ENCODE data around the gene OSBPL1A. TPM values are rescaled to one million over a fixed set of nuclear protein-coding genes. Genes with fewer than 3 reads are reported as not detected.

OSBPL1A gene
- total RNA-seq, 1 experiment from 2014 or later = 53.1 TPM

GRCh38 chr18:24249716-24250115 is 147.9 kb downstream of the OSBPL1A start:
- no peak overlapping the region for H3K27ac Mint-ChIP-seq
- no peaks in the 10 kb centered on the region for H3K27me3 Mint-ChIP-seq (ENCODE audit: low read depth)
- ChIA-PET POLR2A (no interaction called here), CTCF (no interaction called here)
- H3K9me3 Mint-ChIP-seq = no peaks in the 10 kb centered on the region
- ATAC-seq (no peak), DNase-seq (ENCODE audit: low spot score) (no peak)
- H3K4me1 Mint-ChIP-seq = peaks cover 34% of the 10 kb centered on the region
- H3K4me3 Mint-ChIP-seq = no peak overlapping the region
- H3K36me3 Mint-ChIP-seq = peaks cover 8% of the 10 kb centered on the region
- TF ChIP-seq ESRRA (CRISPR knock-in tag; IDR thresholded peaks at IDR 0.05; ENCODE audit: borderline replicate concordance) (no peak), RORB (CRISPR knock-in tag; IDR thresholded peaks at IDR 0.05) (no peak), NR2C2 (CRISPR knock-in tag; IDR thresholded peaks at IDR 0.05) (no peak), ARID4B (CRISPR knock-in tag; IDR thresholded peaks at IDR 0.05; ENCODE audit: borderline replicate concordance) (no peak), GRHL2 (CRISPR knock-in tag; IDR thresholded peaks at IDR 0.05; ENCODE audit: insufficient replicate concordance, severe bottlenecking) (no peak), FOXJ3 (CRISPR knock-in tag; IDR thresholded peaks at IDR 0.05; ENCODE audit: borderline replicate concordance) (no peak), ZNF219 (CRISPR knock-in tag; IDR thresholded peaks at IDR 0.05; ENCODE audit: borderline replicate concordance) (no peak), CBFB (CRISPR knock-in tag; IDR thresholded peaks at IDR 0.05; ENCODE audit: low read depth) (no peak)
- TF ChIP-seq, protein P1, sequence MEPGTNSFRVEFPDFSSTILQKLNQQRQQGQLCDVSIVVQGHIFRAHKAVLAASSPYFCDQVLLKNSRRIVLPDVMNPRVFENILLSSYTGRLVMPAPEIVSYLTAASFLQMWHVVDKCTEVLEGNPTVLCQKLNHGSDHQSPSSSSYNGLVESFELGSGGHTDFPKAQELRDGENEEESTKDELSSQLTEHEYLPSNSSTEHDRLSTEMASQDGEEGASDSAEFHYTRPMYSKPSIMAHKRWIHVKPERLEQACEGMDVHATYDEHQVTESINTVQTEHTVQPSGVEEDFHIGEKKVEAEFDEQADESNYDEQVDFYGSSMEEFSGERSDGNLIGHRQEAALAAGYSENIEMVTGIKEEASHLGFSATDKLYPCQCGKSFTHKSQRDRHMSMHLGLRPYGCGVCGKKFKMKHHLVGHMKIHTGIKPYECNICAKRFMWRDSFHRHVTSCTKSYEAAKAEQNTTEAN (CRISPR knock-in tag; IDR thresholded peaks at IDR 0.05) = no peak

DNA sequence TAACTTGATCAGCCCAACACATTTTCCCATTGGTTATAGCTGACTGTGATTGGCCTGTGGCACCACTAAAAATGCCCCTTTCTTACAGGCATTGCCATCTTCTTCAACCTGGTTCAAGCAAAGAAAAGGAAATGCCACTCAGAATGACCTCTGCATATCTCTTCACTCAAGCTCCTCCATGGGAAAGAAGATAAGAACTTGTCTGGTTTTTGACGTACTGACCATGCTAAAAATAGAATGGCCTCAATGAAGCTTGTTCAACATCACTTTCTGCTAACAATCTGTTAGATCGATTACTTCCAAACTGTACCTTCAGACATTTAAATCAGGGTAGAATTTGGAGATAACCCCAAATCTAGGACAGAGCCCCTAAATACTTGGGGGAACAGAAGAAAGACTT is 149.3 kb downstream of the OSBPL1A start:
- CTCF ChIA-PET = interaction anchor here (2.1 kb wide), 1 partner anchor 71 kb away, joined by 4 read pairs; no protein-coding TSS in a partner anchor
- peaks cover 26% of the 10 kb centered on the region for H3K4me1 Mint-ChIP-seq
- no peaks in the 10 kb centered on the region for H3K9me3 Mint-ChIP-seq
- H3K36me3 Mint-ChIP-seq = peaks cover 8% of the 10 kb centered on the region
- POLR2A ChIA-PET = no interaction called here
- ATAC-seq (no peak), DNase-seq (ENCODE audit: low spot score) (no peak)
- no peak overlapping the region for H3K27ac Mint-ChIP-seq
- H3K27me3 Mint-ChIP-seq (ENCODE audit: low read depth) = no peaks in the 10 kb centered on the region
- no peak for TF ChIP-seq RORB (CRISPR knock-in tag; IDR thresholded peaks at IDR 0.05)
- no peak for TF ChIP-seq NR1H2 (CRISPR knock-in tag; IDR thresholded peaks at IDR 0.05)
- no peak for TF ChIP-seq EMX1 (CRISPR knock-in tag; IDR thresholded peaks at IDR 0.05)
- TF ChIP-seq, protein P2, sequence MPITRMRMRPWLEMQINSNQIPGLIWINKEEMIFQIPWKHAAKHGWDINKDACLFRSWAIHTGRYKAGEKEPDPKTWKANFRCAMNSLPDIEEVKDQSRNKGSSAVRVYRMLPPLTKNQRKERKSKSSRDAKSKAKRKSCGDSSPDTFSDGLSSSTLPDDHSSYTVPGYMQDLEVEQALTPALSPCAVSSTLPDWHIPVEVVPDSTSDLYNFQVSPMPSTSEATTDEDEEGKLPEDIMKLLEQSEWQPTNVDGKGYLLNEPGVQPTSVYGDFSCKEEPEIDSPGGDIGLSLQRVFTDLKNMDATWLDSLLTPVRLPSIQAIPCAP (CRISPR knock-in tag; IDR thresholded peaks at IDR 0.05) = no peak
- TF ChIP-seq OVOL2 (CRISPR knock-in tag; IDR thresholded peaks at IDR 0.05; ENCODE audit: borderline replicate concordance) = no peak
- no peak for TF ChIP-seq ZNF317 (CRISPR knock-in tag; IDR thresholded peaks at IDR 0.05; ENCODE audit: borderline replicate concordance, low read depth)
- H3K4me3 Mint-ChIP-seq = no peak overlapping the region

- Mint-ChIP-seq H3K27ac (no peak overlapping the region), H3K4me1 (peaks cover 5% of the 10 kb centered on the region), H3K4me3 (no peak overlapping the region), H3K9me3 (peaks cover 3% of the 10 kb centered on the region; the same call in 1 of the 2 replicates), H3K27me3 (ENCODE audit: low read depth) (no peaks in the 10 kb centered on the region), H3K36me3 (peaks cover 14% of the 10 kb centered on the region)
- ATAC-seq (no peak), DNase-seq (ENCODE audit: low spot score) (no peak)
- CTCF ChIA-PET = no interaction called here
- POLR2A ChIA-PET = interaction anchor here (0.5 kb wide), 1 partner anchor 74 kb away, joined by 4 read pairs; no protein-coding TSS in a partner anchor
- TF ChIP-seq STAT6 (CRISPR knock-in tag; conservative IDR thresholded peaks at IDR 0.05; ENCODE audit: low read depth) (no peak), ARID4B (CRISPR knock-in tag; IDR thresholded peaks at IDR 0.05; ENCODE audit: borderline replicate concordance) (no peak), ZNF512 (CRISPR knock-in tag; IDR thresholded peaks at IDR 0.05; ENCODE audit: borderline replicate concordance) (no peak)
Measured at GRCh38 chr18:24246143-24246542, 151.5 kb downstream of the OSBPL1A start.

Measured in WTC11 (cell line).